Stimulated activated CD4-positive, alpha-beta T cell treated with anti-CD3 and anti-CD28 coated beads, Interleukin-1b, Interleukin-23, amount 100 ng/mL, for 4 hours (primary cell): ENCODE data around the gene CTAGE4.
"Not testable (repeated sequence)": the region's sequence is repeated elsewhere in the genome, so short reads cannot be mapped to it uniquely, and the experiment has no call there.

ENCODE experiments used
- DNase-seq, 2 donors: peaks; one replicate each; pipeline ENCODE4 v3.0.0-alpha.2; 2020; ENCODE audit warnings: low read depth in 2 of 2

The CTAGE4 gene, protein sequence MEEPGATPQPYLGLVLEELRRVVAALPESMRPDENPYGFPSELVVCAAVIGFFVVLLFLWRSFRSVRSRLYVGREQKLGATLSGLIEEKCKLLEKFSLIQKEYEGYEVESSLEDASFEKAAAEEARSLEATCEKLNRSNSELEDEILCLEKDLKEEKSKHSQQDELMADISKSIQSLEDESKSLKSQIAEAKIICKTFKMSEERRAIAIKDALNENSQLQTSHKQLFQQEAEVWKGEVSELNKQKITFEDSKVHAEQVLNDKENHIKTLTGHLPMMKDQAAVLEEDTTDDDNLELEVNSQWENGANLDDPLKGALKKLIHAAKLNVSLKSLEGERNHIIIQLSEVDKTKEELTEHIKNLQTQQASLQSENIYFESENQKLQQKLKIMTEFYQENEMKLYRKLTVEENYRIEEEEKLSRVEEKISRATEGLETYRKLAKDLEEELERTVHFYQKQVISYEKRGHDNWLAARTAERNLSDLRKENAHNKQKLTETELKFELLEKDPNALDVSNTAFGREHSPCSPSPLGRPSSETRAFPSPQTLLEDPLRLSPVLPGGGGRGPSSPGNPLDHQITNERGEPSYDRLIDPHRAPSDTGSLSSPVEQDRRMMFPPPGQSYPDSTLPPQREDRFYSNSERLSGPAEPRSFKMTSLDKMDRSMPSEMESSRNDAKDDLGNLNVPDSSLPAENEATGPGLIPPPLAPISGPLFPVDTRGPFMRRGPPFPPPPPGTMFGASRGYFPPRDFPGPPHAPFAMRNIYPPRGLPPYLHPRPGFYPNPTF

DNA sequence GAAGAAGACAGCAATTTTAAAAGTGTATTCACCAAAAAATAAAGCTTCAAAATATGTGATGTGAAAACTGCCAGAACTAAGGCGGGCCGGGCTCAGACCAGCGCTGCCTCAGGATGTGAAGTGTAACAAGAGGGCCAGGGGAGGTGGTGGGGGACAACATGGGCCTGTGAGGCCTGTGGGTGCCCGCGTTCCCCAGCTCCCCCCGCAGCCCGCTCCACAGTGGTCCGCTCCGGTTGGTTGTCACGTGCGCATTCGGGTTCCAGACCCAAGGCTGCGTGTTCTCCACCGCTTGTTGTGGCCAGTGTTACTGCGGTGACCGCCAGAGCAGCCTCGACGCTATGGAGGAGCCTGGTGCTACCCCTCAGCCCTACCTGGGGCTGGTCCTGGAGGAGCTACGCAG is at the start of gene CTAGE4:
CTAGE4 (plus strand) TSS at position 301 of the 400 bp plus-strand sequence; CDS start at position 339, 38 bp downstream.
- DNase-seq, result not testable (repeated sequence)

GRCh38 chr7:144134116-144134515 is 49.1 kb upstream of the CTAGE4 start:
- DNase-seq, result no peak

- DNase-seq, result no peak
Observed at GRCh38 chr7:144137501-144137900, 45.8 kb upstream of the CTAGE4 start.

DNA sequence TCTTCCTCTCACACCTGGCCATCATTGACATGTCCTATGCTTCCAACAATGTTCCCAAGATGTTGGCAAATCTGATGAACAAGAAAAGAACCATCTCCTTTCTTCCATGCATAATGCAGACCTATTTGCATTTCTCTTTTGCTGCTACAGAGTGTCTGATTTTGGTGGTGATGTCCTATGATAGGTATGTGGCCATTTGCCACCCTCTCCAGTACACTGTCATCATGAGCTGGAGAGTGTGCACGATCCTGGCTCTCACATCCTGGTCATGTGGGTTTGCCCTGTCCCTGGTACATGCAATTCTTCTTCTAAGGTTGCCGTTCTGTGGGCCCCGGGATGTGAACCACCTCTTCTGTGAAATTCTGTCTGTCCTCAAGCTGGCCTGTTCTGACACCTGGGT is 41.1 kb upstream of the CTAGE4 start:
- no peak for DNase-seq

GRCh38 chr7:144144426-144144825 is 38.8 kb upstream of the CTAGE4 start:
- DNase-seq, result no peak

- DNase-seq, result no peak
Observed at GRCh38 chr7:144148224-144148827, 34.9 kb upstream of the CTAGE4 start.

GRCh38 chr7:144158861-144159260 is 24.4 kb upstream of the CTAGE4 start:
- no peak for DNase-seq

DNA sequence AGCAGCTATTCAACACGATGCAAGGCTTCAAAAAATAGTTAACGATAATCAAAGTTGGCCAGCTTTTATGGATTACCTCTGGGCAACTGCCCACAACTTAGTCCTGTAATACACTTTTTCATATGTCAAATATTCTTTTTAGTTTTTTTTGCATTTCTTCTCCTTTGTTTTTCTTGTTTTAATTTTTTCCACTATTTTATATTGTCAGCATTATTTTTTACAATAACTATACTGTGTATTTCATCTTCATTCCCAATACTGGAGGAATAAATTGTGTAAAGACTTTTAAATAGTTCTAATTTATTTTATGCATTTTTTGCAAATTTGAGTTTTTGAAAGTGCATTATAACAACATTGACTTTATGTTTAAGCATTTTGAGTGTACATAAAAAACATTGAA is 18.5 kb upstream of the CTAGE4 start:
- DNase-seq, result no peak

DNA sequence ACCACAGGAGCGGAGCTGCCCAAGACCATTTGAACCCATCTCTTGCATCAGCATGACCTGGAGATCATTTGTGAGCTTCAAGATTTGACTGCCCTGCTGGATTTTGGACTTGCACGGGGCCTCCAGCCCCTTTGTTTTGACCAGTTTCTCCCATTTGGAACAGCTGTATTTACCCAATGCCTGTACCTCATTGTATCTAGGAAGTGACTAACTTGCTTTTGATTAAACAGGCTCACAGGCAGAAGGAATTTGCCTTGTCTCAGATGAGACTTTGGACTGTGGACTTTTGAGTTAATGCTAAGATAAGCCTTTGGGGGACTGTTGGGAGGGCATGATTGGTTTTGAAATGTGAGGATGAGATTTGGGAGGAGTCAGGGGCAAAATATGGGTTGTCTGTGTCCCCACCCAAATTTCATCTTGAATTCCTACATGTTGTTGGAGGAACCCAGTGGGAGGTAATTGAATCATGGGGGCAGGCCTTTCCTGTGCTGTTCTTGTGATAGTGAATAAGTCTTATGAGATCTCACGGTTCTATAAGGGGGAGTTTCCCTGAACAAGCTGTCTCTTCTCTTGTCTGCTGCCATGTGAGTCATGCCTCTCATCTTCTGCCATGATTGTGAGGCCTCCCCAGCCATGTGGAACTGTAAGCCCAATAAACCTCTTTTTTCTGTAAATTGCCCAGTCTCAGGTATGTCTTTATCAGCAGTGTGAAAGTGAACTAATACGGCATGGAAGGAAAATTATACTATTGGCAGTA is 11.5 kb upstream of the CTAGE4 start:
- DNase-seq, result not testable (repeated sequence)

GRCh38 chr7:144174613-144175012 is 8.7 kb upstream of the CTAGE4 start:
- no peak for DNase-seq

DNA sequence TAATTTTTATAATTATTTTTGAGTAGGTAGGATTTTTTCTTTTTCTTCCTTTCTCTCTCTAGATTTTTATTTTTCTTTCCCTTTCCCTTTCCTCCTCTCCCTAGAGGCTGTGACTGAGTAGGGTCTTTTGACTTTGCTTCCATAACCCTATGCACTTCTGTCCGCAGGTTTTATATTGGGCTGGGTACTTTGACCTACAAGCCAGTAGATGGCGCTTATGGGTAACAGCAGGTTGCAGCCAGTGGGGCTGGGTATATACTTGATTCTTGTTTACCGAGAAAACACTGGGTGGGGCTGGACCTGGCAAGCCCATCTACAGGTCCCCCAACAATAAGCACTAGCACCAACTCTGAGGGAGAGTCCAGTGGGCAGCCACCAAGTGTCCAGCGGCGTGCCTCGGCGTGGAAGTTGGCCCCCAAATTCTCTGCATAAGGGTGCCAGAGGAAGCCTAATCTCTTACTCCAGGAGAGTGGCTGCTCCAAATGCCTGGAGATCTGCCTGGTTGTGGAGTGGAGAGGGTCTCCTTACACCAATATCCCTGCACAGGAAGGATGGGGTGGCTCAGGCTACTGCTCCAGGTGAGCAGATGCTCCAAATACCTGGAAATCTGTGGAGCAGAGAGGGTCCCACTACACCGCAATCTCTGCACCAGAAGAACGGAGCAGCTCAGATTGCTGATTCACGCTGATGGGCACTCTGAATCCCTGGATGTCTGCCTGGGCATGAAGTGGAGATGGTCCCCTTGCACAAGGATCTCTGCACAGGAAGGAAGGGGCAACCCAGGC is 4.7 kb upstream of the CTAGE4 start:
- DNase-seq, result peak in 1 of 2 donors; percentile 3

DNA sequence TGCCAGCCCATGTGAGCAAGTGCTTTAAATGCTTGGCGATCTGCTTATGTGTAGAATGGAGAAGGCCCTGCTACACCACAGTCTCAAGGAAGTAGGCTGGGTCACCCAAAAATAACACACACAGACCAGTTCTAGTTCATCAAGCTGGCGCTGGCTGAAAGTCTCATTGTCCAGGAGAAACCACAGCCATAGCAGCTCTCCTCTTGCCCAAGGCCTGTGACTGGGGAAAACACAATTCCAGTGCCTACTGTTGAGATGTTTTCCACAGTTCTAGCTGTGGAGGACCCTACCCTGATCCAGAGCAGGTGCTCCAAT is 4.1 kb upstream of the CTAGE4 start:
- not testable (repeated sequence) for DNase-seq

DNA sequence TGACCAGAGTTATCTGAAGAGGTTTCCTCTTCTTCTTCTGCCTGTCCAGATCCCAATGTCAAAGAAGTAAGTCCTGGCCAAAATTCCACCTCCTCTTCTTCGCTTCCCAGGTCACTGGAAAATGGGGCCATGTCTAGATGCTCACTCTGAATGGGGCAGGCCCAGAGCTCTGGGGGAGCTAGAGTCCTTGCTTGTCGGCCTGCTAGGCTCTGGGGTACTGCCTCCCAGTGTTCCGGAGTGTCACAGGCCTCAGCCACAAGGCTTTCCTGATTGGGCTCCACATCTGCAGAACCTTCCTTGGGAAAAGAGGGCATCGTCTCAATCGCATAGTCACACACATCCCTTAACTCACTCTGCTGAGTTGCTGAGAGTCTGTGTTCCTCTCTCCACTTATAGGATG is 4.6 kb downstream of the CTAGE4 start:
- DNase-seq, result not testable (repeated sequence)

GRCh38 chr7:144188578-144189171 is 5.4 kb downstream of the CTAGE4 start:
- DNase-seq, result not testable (repeated sequence)

DNA sequence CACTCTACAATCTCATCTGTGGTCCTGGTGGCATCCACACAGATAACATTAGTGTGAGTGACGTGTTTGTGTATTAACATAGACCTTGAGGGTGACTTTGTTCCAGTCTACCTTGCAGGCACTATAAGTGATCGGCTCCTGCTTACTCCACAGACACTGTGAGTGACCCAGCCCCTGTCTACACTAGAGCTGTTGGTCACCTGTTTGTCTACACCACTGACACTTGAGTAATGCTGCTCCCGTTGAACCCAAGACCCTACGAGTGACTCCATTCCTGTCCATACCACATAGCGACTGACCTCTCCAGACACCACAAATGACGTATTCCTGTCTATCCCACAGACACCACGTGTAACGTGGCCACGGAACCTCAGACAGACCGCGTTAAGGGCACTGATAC is 10.5 kb downstream of the CTAGE4 start:
- DNase-seq, result not testable (repeated sequence)

DNA sequence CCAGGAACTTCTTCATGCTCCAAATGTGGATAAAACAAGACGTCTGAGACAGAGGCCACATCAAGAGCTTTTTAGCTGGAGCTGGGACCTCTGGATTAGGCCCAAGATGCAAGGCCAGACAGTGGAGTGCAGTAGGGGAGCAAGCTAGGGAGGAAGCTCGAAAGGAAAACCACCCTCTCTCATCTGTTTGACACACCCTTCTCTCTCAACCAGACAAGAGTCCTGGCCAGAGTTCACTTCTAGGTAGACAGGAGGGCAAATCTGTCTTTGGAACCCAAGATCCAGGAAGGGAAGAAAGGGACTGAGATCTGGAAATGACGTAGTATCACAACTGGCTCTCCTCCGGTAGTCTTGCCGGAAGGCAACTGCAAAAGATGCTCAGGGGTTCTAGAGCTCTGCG is 11.2 kb downstream of the CTAGE4 start:
- DNase-seq, result not testable (repeated sequence)

DNA sequence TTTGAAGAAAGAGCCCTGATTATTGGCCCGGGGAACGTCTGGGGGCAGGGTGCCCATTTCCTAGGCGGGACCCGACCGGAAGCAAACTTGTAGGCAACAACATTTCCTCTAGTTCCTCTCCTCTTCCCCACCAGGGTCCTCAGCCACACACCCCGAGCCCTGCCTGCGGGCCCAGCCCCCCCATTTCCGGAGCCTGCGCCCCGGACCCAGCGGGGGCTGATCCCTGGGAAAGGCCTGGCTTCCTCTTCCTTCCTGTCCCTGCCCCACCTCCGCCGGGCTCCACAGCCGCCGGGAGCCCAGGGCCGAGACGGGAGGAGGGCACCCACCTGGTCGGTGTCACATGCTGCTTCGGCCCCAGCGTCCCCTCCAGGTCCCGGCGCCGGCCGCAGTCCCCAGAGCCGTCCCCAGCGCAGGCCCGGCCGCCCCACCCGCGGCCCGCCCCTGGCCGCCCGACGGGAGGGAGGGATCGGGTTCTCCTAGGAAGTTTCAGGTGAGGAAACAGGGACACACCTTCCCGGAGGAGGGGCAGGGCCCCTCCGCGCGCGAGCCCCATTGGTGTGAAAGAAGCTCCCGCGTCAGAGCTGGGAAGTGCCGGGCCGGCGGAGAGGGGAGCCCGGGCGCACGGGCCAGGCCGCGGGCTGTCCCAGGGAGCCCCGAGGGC is 12.1 kb downstream of the CTAGE4 start, which contains the start of gene ARHGEF35:
ARHGEF35 (minus strand) TSS at position 622 of the 661 bp plus-strand sequence. CDS start 7,450 bp downstream, outside the sequence.
- DNase-seq, result not testable (repeated sequence)

GRCh38 chr7:144198934-144199333 is 15.7 kb downstream of the CTAGE4 start:
- not testable (repeated sequence) for DNase-seq

DNA sequence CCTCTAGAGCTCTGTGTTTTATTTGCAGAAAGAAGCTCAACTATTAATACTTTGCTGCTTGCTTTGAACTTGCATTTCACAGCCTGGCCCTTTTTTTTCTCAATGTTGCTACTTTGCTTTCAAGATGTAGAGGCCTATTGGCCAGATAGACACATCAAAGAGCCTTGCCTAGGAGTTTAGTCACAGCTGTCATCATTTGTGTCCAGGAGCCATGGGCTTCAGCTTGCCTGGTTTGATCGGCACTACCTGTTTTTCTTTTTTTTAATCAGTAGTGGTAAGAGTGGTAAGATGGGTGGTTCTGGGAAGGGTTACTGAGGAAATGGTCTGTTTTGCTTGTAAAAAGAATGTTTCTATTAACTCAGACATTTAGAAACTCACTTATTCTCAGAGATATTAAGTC is 18.7 kb downstream of the CTAGE4 start:
- not testable (repeated sequence) for DNase-seq

GRCh38 chr7:144203086-144203485 is 19.8 kb downstream of the CTAGE4 start:
- not testable (repeated sequence) for DNase-seq
